HG03066 (cell line): ENCODE data around the gene PCDH1.
A peak's percentile ranks its signal among the peaks of the same experiment; 100 is the strongest.
"Not testable (repeated sequence)": the region's sequence is repeated elsewhere in the genome, so short reads cannot be mapped to it uniquely, and the experiment has no call there.

Experiments used
- ATAC-seq: cut with Tn5 transposase; IDR thresholded peaks from one replicate; pipeline ENCODE4 v1.9.1; 2021; ENCODE audit warnings: low read depth; ENCODE audit not compliant: unreplicated experiment

Gene PCDH1

GRCh38 chr5:141878186-141878710 is at the start of gene PCDH1:
Gene PCDH1 (minus strand): TSS chr5:141878410. CDS start chr5:141878262, 148 bp downstream.
- ATAC-seq: no peak

GRCh38 chr5:141926434-141926833 is 48.2 kb upstream of the PCDH1 start:
- ATAC-seq: no peak

GRCh38 chr5:141923448-141924313 is 45.5 kb upstream of the PCDH1 start, which contains the start of gene DELE1:
Gene DELE1 (plus strand): TSS chr5:141923871. CDS start chr5:141923942, 71 bp downstream.
- ATAC-seq: peak; percentile 98

GRCh38 chr5:141922827-141923447 is 44.7 kb upstream of the PCDH1 start:
- not testable (repeated sequence) for ATAC-seq

- ATAC-seq: no peak
These were observed 42.6 kb upstream of the PCDH1 start for GRCh38 chr5:141920771-141921170.

GRCh38 chr5:141919218-141920119 is 41.3 kb upstream of the PCDH1 start:
- no peak for ATAC-seq

GRCh38 chr5:141917760-141918159 is 39.5 kb upstream of the PCDH1 start:
- no peak for ATAC-seq

GRCh38 chr5:141916522-141916921 is 38.3 kb upstream of the PCDH1 start:
- no peak for ATAC-seq

GRCh38 chr5:141915881-141916336 is 37.7 kb upstream of the PCDH1 start:
- ATAC-seq: no peak

- no peak for ATAC-seq
These were observed 36.6 kb upstream of the PCDH1 start for GRCh38 chr5:141914797-141915196.

- ATAC-seq: no peak
These were observed 36.1 kb upstream of the PCDH1 start for GRCh38 chr5:141914199-141914743.

- no peak for ATAC-seq
These were observed 35.5 kb upstream of the PCDH1 start for GRCh38 chr5:141913560-141914198.

- no peak for ATAC-seq
These were observed 32.1 kb upstream of the PCDH1 start for GRCh38 chr5:141910271-141910673.

- ATAC-seq: no peak
These were observed 31.0 kb upstream of the PCDH1 start for GRCh38 chr5:141909212-141909611.

GRCh38 chr5:141908796-141909195 is 30.6 kb upstream of the PCDH1 start:
- ATAC-seq: no peak

GRCh38 chr5:141906972-141907371 is 28.8 kb upstream of the PCDH1 start:
- ATAC-seq: no peak

GRCh38 chr5:141906517-141906916 is 28.3 kb upstream of the PCDH1 start:
- ATAC-seq: no peak

GRCh38 chr5:141904551-141904950 is 26.3 kb upstream of the PCDH1 start:
- no peak for ATAC-seq

GRCh38 chr5:141903261-141903660 is 25.1 kb upstream of the PCDH1 start:
- ATAC-seq: no peak
